NK-92 treated with Interleukin-12 subunit alpha and Interleukin-12 subunit beta, amount 100 ng/mL, for 24 hours (cell line): ENCODE data around the gene HOXB5.

Source experiments
- DNase-seq: peaks from one replicate; lab custom pipeline; 2025; lab: John Stamatoyannopoulos, UW

The HOXB5 gene

GRCh38 chr17:48601539-48602425 is 8.2 kb upstream of the HOXB5 start:
- no peak for DNase-seq

GRCh38 chr17:48601207-48601538 is 7.6 kb upstream of the HOXB5 start:
- DNase-seq, result no peak

GRCh38 chr17:48600244-48601098 is 6.9 kb upstream of the HOXB5 start:
- no peak for DNase-seq

GRCh38 chr17:48599354-48599753 is 5.8 kb upstream of the HOXB5 start:
- DNase-seq, result no peak

GRCh38 chr17:48598736-48599135 is 5.2 kb upstream of the HOXB5 start:
- DNase-seq, result no peak

- no peak for DNase-seq
Observed at GRCh38 chr17:48597778-48598631, 4.4 kb upstream of the HOXB5 start.

GRCh38 chr17:48597528-48597777 is 3.9 kb upstream of the HOXB5 start:
- DNase-seq, result no peak

GRCh38 chr17:48596735-48597527 is 3.4 kb upstream of the HOXB5 start:
- DNase-seq, result no peak

- no peak for DNase-seq
Observed at GRCh38 chr17:48596000-48596734, 2.6 kb upstream of the HOXB5 start.

GRCh38 chr17:48595278-48595999 is 1.9 kb upstream of the HOXB5 start:
- no peak for DNase-seq

GRCh38 chr17:48594538-48595277 is 1.1 kb upstream of the HOXB5 start:
- DNase-seq, result no peak

GRCh38 chr17:48593840-48594537 is 410 bp upstream of the HOXB5 start:
- DNase-seq, result peak; percentile 32

GRCh38 chr17:48592577-48592976 is 1.0 kb downstream of the HOXB5 start:
- DNase-seq, result no peak

- no peak for DNase-seq
Observed at GRCh38 chr17:48592057-48592514, 1.5 kb downstream of the HOXB5 start.

GRCh38 chr17:48591255-48592056 is 2.1 kb downstream of the HOXB5 start:
- no peak for DNase-seq

- no peak for DNase-seq
Observed at GRCh38 chr17:48590607-48591161, 2.9 kb downstream of the HOXB5 start.

GRCh38 chr17:48589831-48590606 is 3.6 kb downstream of the HOXB5 start, which contains the start of gene HOXB3:
Gene HOXB3, minus strand, starts transcription at chr17:48590241. Its CDS starts 37,767 bp downstream, at chr17:48552474.
- no peak for DNase-seq
